Middle frontal gyrus (tissue), 1 donor: ENCODE measurements around the gene MRTFA.

Source experiments
- DNase-seq: peaks from one replicate; pipeline ENCODE4 v3.0.0-alpha.2; 2015; ENCODE audit warnings: low spot score; ENCODE audit errors: extremely low spot score

MRTFA gene

GRCh38 chr22:40498420-40499208, 137.9 kb downstream of the MRTFA start:
- no peak for DNase-seq

DNA sequence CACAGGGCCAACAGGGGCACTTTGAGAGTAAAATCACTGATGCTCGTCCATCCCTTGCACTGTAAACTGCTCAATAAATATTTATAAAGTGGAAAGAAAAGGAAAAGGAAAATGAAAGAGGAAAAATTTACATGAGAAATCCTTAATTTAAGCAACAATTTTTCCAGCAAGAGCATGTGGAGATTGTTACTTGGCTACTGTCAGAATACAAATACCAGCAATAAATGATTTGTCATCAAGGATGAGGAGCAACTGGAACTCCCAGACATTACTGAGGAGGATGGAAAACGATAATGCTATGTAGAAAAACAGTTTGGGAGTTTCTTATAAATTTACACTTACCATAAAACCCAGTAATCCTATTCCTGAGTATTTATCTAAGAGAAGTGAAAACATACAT, 143.1 kb downstream of the MRTFA start:
- DNase-seq = no peak

DNA sequence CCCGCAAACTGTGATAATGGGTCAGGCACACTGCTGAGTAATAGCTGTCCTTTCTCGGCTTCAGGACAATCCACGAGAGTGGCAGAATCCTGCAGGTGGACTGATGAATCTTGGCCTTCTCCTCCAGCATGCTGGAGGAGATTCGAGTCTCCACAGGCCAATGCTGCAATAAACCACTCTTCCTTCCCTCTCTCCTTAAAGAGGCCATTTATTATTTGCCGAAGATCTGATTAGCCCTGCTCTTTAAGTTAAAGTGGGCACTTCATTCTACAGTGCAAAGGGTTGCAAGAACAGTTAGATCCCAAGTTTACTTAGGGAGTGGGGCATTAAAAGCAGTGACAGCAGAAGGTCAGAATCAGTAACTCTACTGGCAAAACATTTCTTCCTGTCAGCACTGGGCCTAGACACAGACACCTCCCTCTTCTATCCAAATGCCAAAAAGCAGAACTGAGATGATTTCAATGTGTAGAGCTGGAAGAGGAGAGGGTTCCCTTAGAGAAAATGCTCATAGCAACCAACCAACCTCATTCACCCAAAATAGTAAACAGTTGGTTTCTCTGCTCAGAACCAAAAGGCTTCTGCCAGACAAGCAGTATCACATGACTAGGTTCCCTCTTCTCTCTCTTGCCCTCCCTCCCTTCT, 144.4 kb downstream of the MRTFA start:
- peak; percentile 42 for DNase-seq

DNA sequence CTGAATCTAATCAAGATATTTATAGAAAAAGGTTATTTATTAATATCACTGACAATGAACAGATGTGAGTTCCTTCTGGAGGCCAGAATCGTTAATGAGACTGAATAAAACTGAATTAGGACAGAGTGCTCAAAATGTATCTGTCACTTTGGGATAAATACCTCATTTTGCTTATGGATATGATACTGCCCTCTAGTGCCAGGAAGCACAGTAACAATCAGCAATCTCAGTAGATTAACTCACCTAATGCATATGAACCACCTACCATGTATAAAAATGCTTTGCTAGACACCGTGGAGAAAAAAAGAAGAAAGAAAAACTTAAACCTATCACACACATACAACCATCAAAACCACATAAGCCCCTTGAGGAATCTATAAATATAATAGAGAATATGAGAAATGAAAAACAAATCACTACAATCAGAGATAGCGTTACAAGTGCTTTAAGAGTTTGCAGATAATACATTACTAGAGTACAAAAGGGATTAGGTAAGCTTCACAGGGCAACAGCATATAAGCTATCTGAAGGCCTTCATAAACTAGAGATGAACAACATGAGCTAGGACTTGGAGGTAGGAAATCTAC, 148.8 kb downstream of the MRTFA start:
- no peak for DNase-seq

GRCh38 chr22:40486962-40487602, 149.4 kb downstream of the MRTFA start:
- no peak for DNase-seq

DNA sequence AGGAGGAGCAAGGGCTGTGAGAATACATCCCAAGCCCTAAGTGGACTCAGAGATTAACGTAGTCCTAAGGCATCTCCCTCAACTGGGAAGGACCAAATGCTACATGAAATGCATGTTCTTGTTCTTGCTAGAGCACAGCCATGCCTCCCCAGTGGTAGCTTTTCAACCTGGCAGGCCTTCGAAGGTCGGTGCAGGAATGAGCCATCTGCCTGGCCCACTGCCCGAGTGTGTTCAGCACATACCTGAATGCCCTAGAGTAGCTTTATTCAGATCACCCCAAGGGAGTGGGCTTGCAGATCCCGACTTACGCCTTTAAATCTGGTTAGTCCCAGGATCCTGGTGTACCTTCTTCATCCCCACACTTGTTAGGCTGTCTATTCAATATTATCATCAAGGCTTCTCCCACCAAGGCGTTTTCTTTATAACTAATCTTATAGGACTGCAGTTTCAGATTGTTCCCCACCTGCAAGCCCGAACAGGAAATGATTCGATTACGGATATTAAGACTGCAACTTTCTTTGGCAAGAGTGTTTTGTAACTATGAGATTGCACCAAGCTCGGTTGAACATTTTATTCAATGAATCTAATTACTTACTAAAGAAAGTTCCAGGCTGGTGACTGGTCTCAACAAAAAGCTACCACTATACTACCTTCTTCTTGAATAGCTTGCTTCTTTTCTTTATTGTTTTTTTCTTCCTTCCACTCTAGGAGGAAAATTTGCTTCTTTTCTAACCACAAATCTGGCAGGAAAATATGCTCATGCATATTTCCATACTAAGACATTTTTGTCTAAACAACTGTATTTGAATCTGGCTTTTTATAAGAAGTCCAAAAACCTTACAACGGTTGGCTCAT, 150.5 kb downstream of the MRTFA start:
- no peak for DNase-seq

DNA sequence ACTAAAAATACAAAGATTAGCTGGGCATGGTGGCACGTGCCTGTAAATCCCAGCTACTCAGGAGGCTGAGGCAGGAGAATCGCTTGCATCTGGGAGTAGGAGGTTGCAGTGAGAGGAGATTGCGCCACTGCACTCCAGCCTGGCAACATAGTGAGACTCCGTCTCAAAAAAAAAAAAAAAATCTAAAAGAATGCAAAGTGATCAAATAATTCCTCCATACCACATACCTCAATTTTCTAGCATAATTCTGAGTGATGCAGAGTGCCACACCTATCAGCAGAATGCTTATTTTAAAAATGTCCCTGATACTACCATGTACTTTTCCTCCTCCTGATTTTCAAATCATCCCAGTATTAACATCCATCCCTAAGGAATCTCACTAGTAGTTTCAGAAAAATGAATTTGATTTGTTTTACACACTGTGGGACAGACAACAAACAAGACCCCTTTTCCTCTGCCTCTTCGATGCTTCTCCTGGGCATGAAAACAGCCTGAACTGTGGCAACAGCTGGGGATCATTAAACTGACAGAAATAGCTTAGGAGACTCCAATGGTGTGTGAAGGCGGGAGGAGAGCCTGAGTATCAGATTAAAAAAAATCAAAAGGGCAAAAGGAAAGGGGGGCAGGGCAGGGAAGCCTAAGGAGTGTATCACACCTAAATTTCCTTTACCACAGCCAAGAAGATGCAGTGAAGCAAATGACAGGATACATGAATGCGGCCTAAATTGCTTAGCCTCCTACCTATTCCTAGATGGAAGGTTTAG, 151.4 kb downstream of the MRTFA start:
- DNase-seq = no peak

DNA sequence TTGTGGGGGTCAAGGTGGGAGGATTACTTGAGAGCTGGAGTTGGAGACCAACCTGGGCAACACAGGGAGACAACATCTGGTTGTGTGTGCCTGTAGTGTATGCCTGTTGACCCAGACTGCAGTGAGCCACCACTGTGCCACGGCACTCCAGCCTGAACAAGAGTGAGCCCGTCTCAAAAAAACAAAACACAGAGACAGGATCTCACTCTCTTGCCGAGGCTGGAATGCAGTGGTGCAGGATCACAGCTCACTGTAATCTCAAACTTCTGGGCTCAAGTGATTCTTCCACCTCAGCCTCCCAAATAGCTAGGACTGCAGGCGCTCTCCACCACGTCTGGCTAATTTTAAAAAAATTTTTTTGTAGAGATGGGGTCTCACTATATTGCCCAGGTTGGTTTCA, 153.6 kb downstream of the MRTFA start:
- DNase-seq = no peak

DNA sequence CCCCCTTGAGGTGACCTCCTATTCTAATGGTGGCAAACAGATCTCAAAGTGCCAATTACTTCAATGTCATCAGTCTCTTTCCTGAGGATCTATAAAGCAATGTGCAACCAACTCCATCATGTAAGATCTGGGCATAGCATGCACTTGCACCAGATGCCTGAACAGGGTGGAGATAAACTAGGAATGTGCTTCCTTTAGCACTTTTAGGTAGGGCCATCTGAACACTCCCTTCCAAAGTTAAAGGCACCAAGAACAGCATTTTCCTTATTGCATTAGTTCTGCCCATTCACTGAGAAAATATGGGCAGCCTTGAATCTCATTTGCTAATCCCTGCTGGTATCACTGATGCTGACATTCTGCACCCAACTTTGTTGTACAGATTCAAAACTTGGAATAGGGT, 154.1 kb downstream of the MRTFA start:
- DNase-seq = no peak

DNA sequence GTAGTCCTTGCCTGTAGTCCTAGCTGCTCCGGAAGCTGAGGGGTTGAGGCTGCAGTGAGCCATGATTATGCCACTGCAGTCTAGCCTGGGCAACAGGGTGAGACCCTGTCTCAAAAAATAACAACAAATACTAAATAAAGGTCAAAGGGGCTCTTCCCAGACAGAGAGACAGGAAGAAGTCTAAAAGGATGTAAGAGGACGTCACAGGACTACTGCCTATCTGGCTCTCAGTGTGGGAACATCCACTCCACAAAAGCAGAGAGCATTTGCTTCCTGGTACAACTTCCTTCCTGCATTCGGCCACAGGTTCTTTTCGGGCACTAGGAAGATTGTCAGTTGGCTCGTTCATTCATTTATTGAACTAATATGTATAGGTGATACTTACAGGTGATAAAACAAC, 155.5 kb downstream of the MRTFA start:
- no peak for DNase-seq

DNA sequence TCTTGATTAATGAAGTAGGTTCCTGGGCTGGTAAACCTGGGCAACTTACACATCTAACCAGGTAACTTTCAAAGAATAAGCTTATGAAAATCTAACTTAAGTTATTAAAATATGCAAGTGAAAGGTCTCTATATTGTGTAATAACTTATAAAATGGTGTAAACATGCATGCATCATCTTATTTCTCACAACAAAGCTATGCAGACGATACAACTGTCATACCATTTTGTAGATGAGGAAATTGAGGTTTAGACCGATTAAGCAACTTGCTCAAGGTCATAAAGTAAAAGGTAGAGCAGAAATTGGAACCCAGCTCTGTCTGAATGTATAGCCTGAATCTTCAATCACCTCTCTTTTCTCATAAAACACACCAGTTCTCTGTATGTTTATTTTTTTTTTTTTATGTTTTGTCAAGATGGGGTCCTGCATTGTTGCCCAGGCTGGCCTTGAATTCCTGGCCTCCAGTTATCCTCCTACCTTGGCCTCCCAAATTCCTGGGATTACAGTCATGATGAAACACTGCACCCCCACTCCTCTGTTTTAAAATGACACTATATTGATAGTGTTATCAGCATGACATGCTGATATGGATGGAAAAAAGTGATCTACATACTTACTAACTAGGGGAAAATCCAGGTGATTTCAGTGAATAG, 156.5 kb downstream of the MRTFA start:
- DNase-seq = no peak

DNA sequence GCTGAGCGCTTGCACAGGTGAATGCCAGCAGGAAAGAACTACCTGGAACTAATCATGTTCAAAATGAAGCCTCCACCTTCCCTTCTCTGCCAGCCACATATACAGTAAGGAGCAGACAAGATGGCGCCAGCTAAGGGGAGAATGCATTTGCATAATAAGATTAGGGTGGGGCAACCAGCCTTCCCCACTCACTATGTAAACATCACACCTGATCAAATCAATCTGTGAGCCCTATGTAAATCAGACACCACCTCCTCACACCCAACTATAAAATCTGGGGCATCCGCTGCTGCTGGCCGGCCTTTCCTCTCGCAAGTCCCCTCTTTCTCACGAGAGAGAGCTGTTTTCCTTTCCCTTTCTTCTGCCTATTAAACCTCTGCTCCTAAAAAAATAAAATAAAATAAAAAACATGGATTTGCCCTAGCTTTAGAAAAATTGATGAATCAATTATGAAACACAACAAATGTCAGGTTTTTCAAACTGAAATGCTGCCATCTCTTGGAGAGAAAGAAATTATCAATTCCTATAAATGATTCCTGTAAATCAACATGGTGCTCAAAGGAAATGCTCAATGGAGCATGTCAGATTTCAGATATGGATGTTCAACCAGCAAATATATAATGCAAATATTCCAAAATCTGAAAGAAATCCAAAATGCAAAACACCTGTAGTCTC, 157.3 kb downstream of the MRTFA start:
- no peak for DNase-seq

DNA sequence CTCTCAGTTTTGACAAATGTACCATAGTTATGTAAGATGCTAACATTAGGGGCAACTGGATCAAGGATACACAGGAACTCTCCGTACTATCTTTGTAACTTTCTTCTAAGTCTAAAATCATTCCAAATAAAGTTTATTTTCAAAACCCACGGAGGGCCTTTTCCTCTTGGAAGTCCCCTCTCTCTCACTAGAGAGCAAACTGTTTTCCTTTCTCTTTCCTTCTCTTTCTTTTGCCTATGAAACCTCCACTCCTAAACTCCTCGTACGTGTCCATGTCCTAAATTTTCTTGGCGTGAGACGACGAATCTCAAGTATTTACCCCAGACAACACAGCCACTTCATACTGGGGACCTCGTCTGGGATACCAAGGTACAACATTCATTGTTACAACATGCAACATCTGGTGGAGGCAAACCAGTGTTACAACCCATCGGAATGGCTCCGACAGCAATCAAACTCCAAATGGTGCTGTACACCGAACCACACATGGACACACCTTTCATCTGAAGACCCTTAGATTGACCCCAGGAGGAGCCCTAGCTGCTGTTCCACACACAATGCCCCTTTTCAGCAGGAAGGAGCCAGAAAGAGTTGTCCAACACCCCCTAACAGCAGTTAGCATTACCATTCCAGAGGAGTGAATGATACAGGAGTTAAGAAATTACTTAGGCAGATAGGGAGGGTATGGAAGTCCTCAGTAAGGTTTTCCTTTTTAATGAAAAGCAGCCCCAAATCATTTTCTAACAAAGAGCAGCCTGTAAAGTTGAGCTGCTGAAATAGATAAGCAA, 158.0 kb downstream of the MRTFA start:
- no peak for DNase-seq

GRCh38 chr22:40477683-40478337, 158.7 kb downstream of the MRTFA start:
- no peak for DNase-seq

- no peak for DNase-seq
Observed at GRCh38 chr22:40476341-40476740, 160.2 kb downstream of the MRTFA start.

GRCh38 chr22:40473703-40474102, 162.8 kb downstream of the MRTFA start:
- no peak for DNase-seq

DNA sequence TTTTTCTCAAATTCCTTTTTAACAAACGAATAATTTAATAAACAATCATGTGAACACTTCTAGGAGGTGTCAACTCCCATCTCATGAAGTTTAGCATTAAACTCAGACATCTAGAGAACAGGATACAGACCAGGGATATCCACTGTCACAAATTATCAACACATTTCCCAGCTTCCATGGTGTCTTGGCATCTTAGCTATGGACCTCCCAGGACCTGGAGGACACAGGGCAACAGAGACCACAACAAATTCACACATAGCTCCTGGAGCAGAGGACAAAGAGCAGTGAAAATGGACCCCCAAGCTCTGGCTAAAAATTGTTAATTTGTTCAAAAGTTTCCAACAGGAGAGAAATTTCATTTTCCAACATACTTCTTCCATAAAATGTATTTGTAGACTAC, 163.9 kb downstream of the MRTFA start:
- no peak for DNase-seq

DNA sequence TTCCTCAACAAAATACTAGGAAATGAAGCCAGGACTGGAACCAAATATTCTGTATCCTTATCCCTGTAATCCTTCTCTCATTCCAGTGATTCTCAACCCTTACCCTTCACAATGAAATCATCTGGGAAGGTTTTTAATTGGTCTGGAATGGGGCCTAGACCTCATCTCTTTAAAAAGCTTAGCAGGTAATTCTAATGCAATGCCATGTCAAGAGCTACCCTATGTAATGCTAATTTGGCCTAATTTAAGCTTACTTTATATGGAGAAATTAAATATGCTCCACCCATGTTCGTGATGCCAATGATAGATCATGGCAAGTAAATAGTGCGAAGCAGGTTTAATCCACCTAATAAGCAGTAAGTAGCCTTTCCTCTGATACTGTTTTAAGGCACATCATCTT, 164.5 kb downstream of the MRTFA start:
- DNase-seq = no peak
